Stomach (tissue), 4 donors: ENCODE results near the gene SEMA7A.

Source experiments
- POLR2A ChIP-seq, 4 donors: fragments of 450-650 bp; IDR thresholded peaks; one replicate each; pipeline ENCODE4 v1.6.1; 2016; ENCODE audit warnings: antibody characterized with exemption in 4 of 4, control low read depth in 2 of 4, mild to moderate bottlenecking in 1 of 4, moderate library complexity in 1 of 4
- TF ChIP-seq, protein P1 (sequence below), 7 experiments: fragments of 450-650 bp in 4 of 7; fragments of 200-600 bp in 3 of 7; sonication (generic) in 3 of 7; IDR thresholded peaks; one replicate each; pipeline ENCODE4 v1.5.1; 2016 to 2019; ENCODE audit warnings: antibody characterized with exemption in 7 of 7, control low read depth in 2 of 7, mild to moderate bottlenecking in 1 of 7

DNA sequence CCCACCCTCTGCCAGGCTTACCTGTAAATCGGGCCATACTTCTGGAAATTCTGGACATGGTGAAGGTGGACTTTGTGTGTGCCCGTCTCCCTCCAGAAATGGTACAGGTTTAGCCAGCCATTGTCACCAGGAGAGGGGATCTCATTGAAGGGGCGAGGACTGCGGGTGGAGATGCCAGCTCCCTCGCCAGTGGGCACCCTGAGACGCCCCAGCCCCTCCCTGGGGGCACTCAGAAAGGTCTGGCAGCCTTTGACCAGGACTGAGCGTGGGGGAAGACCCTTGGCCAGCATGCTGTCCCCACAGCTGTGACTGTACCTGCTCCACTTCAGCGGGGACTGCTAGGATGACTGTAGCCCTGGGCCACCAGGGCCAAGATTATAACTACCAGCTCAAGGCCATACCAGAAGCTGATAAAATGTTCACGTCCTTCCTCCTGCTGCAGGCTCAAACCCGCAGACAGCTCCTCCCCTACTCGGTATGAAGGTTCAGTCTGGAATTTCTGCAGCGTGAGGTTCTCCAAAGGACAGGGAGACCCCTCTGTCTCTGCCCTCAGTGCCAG, 66.4 kb downstream of the SEMA7A start, which contains the start of gene CYP11A1:
- TF ChIP-seq, protein P1, sequence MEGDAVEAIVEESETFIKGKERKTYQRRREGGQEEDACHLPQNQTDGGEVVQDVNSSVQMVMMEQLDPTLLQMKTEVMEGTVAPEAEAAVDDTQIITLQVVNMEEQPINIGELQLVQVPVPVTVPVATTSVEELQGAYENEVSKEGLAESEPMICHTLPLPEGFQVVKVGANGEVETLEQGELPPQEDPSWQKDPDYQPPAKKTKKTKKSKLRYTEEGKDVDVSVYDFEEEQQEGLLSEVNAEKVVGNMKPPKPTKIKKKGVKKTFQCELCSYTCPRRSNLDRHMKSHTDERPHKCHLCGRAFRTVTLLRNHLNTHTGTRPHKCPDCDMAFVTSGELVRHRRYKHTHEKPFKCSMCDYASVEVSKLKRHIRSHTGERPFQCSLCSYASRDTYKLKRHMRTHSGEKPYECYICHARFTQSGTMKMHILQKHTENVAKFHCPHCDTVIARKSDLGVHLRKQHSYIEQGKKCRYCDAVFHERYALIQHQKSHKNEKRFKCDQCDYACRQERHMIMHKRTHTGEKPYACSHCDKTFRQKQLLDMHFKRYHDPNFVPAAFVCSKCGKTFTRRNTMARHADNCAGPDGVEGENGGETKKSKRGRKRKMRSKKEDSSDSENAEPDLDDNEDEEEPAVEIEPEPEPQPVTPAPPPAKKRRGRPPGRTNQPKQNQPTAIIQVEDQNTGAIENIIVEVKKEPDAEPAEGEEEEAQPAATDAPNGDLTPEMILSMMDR (IDR thresholded peaks at IDR 0.05), result no peak
- no peak for TF ChIP-seq POLR2A (IDR thresholded peaks at IDR 0.05)
